HG02885 (cell line): ENCODE data around the gene LCN2.
A peak's percentile ranks its signal among the peaks of the same experiment; 100 is the strongest.
"Not testable (repeated sequence)": the region's sequence is repeated elsewhere in the genome, so short reads cannot be mapped to it uniquely, and the experiment has no call there.

ENCODE experiments used
- ATAC-seq: cut with Tn5 transposase; IDR thresholded peaks from one replicate; pipeline ENCODE4 v1.9.1; 2021; ENCODE audit warnings: mild to moderate bottlenecking; ENCODE audit not compliant: unreplicated experiment, poor library complexity

The LCN2 gene

DNA sequence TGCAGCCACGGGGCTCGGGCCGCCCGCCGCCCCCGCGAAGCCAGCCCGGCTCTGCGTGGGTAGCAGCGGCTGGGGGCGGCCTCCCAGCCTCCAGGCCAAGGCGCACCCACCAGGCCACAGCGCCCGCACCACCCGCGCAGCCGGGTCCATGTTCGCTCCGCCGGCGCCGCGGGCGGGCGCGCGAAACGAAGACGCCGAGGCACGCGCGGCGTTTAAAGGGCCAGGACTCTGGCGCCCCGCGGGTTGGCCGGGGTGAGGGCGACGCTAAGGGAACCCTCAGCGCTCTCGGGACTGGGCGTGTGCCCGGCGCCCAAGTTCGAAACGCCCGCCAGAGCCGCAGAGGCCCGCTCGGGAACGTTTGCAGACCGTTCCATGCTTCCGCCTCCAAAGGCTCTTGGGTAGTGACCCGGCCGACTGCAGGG, 21.7 kb upstream of the LCN2 start, which contains the start of gene PTGES2:
TSS of gene PTGES2 (minus strand) at position 162 of the 422 bp plus-strand sequence. CDS start at position 150, 12 bp downstream.
- peak; percentile 63 for ATAC-seq

DNA sequence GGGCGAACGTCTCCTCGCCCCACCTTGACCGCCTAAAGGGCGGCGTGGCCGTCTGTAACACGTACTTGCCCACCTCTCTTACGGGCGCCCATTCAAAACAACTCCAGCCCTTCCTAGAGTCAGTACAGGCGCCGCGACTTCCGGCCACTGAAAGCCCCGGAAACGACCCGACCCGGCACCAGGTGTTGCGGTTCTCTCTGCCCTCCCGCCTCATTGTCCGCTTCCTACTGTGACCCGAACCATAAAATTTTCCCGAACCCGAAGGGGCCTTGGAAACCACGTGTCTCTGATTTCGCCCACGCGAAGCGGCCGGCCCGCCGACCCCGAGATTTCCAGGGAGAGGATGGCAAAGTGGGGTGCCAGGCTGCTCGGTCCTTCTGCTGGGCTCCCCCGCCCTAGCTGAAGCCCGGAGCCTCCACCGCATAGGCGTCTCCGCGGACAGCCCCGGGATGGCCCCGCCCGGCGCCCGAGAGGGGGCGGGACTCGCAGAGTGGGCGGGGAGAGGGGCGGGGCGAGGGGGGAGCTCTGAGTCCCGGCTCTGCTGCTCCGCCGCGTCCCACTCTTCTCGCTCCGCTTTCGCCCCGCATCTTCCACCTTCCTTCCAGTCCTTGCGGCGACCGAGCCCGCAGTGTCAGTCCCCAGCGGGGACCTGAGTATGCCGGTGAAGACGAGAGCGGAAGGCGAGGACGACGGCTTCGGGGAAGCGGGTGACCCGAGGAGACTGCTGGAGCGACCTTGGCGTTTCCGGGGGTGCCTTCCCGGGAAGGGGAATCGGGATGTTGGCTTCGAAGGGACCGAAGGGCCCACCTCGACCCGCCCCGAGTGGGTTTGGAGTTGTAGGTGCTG, 21.0 kb upstream of the LCN2 start:
- peak; percentile 63 for ATAC-seq

DNA sequence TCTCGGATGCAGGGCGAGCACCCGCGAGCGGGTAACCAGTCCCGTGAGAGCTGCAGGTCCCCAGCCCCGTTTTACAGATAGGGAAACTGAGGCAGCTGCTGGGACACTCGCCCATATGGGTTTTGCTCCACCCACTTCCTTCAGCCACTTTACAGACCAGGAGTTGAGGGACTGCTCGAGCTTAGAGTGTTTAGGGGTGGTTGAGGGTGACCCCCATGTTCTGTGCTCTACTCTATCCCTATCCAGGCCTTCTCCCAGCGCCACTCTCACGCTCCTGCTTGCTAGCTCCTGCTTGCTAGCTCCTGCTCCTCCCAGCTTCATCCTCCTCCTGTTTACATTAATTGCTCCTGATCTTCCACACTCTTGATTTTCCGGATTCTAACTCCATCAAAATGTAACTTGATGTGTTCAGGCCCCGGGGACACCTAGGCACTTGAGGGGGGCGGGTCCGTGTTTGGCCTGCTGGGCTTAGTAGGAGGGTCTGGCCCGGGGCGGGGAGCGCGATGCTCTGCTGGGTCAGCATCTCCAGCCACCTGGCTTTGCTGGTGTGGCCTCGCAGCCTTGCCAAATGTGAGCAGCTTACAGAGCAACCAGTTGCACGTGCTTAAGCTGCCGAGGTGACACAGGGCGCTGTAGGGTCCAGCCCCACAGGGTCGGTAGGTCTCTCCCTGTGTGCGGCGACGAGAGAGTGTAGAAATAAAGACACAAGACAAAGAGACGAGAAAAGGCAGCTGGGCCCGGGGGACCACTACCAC, 20.2 kb upstream of the LCN2 start:
- ATAC-seq, result no peak

DNA sequence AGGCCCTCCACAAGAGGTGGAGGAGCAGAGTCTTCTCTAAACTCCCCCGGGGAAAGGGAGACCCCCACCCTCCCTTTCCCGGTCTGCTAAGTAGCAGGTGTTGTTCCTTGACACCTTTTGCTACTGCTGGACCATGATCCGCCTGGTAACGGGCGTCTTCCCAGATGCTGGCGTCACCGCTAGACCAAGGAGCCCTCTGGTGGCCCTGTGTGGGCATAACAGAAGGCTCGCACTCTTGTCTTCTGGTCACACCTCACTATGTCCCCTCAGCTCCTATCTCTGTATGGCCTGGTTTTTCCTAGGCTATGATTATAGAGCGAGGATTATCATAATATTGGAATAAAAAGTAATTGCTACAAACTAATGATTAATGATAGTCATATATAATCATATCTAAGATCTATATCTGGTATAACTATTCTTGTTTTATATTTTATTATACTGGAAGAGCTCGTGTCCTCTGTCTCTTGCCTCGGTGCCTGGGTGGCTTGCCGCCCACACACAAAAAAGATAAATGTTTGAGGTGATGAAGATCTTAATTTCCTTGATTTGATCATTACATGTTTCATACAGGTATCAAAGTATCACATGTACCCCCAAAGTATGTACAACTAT, 19.2 kb upstream of the LCN2 start:
- ATAC-seq, result not testable (repeated sequence)

DNA sequence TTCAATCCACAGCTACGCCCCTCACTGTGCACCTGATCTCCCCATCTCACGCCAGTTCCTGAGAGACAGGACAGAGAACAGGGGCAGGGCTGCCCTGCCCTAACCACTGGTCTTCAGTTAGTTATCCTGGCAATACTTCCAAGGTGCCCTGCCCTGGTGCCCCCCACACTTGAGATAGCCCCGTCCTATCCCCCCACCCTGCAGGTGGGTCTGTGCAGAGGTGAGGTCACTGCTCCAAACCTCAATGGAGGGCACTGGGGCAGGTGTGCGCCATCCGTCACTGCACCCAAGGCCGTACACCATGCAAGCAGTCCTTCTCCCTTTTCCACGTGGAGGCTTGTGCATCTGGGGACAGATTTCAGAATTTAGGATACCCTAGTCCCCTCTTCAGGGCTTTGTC, 18.6 kb upstream of the LCN2 start:
- ATAC-seq, result not testable (repeated sequence)

DNA sequence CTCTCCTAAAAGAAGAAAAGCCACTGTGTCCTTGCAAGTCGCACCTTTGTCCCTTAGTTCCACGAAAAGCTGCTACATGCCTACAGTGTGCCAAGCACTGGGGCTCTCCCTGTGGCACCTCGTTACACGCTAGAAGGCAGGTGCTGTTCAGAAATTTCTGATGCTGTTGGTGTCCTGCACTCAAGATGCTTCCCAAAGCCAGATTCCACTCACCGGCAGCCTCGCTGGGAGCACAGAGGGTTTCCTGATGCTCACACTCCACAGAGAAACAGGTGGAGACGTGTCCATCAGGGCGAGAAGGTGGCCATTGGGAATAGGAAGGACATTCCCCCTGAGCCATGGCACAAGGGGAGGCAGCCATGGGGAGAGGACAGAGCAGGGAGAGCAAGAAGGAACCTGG, 17.9 kb upstream of the LCN2 start:
- ATAC-seq, result not testable (repeated sequence)

DNA sequence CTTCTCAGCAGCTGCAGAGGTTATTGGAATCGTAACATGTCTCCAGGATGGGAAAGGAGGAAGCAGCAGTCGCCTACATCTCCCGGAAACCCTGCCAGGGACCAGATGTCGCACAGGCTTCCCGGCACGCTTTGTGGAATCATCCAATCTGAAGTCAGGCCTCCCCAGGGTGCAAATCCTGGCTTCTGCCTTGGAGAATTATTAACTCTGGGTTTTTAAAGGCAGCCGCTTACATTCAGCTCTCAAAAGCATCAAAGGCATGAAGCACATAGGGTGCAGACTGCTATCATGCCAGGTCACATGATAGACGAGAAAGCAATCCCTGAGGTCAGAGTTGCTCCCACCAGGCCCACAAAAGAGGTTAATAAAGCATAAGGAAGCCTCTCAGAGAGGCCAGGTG, 17.1 kb upstream of the LCN2 start:
- ATAC-seq, result not testable (repeated sequence)

DNA sequence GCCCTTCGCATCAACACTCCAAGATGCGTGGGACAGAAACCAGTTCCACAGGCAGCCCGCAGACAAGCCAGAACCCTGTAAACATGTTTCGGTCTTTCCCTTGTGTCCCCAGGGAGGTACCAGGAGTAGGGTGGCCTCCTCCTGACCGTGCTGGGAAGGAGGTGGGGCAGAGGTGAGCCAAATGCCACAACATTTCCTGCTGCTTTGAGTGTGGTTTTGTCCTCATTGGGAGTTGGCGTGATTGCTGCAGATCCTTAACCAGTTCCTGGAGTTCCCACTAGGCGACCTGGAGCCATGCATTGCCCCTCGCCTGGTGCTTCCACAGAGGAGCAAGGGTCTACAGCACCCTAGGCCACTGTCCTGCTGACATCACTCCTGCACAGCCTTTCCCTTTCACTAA, 13.7 kb upstream of the LCN2 start:
- not testable (repeated sequence) for ATAC-seq

DNA sequence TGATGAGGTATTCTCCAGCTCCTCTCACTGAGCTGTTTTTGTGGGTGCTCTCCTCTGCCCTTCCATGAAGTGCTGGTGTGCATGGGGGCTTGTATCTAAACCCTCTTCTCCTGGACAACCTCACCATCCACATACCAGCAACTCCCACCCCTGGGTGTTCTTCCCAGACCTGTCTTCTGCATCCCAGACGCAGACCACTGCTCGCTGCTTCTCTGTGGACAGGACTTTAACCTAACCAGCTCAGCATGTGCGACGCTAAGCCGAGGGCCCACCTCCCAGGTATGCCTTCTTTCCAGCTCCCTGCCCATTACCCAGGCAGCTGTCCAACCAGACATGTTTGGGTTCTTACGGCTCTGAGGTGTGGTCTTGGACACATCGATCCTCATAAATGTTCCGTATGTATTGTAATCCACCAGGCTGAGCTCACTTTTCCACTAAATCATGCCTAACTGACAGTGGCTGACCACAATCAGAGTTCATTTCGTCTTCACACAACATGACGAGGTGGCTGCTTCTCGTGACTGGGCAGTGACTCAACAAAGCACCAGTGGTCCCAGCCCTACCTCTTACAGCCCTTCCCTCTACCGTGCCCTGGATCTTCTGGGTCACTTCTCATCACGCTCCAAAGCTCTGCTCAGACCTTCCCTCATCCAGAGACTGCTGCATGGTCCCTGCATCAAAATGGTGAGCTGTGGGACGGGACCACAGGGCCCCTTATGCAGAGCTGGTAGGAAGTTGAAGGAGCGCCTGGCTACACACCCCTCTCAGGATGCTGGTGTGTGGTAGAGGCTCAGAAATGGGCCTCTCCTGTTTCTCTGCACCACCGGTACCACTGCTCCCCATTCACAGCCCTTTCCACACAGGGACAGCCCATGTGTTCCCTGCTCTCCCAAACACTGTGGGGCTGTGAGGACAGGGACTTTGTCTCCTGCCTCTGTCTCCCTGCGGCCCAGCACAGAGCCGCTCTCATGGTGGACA, 12.1 kb upstream of the LCN2 start:
- ATAC-seq, result no peak

DNA sequence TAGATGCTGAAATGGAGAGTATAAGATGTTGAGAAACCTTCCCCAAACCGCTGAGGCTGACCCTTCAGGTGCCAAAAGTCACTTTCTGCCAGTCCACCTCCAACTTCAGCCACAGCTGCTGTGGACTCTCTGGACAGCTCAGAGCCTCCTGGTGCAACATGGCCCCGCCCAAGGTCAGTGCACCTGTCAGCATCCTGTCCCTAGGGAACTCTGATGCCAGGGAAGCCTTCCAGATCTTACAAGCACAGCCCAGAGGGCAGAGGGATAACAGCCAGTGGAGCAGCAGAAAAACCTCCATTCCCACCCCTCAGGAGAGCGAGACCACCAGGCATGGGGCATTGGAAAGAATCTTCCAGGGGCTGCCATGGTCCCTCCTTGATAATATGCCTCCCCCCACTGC, 11.3 kb upstream of the LCN2 start:
- no peak for ATAC-seq

DNA sequence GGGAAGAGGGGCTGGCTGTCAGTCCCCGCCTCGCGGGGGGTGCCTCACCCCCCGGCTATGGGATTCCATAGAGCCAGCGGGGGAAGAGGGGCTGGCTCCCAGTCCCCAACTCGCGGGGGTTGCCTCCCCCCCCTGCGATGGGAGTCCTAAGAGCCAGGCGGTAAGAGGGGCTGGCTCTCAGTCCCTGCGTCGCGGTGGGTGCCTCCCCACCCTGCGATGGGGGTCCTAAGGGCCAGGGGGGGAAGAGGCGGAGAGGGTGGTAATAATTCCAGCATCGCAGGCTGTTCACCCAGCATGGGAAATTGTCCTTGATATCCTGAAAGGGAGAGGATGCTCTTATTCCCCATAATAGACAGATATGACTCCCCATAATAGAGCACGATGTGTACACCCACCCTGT, 9.6 kb upstream of the LCN2 start:
- no peak for ATAC-seq

DNA sequence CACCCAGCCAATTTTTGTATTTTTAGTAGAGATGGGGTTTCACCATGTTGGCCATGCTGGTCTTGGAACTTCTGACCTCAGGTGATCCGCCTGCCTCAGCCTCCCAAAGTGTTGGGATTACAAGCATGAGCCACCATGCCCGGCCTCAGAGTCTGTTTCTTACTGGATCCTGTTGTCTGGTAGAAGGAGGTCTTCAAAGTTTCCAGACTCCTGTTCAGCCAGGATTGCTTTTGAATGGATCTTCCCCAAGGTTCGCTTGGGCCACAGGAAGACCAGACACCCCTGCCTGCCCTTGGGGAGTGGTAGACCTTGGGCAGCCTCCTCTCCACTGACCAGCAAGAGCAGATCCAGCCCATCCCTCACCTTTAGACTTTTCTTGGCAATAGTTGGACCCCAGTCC, 7.6 kb upstream of the LCN2 start:
- ATAC-seq, result no peak

DNA sequence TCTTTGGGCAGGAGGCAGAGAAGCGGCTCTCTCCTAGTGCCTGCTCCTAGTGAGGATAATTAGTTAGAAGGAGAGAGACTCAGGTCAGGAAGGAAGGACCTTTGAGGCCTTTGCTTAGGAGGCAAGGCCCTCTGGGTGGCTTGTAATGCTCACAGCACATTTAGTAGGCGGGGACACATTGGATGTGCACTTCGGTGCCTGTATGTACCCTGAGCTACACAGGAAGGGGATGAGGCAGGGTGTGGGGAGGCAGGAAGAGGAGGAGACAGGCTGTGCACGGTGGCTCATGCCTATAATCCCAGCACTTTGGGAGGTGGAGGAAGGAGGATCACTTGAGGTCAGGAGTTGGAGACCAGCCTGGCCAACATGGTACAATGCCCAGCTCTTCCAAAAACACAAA, 7.2 kb upstream of the LCN2 start:
- no peak for ATAC-seq

DNA sequence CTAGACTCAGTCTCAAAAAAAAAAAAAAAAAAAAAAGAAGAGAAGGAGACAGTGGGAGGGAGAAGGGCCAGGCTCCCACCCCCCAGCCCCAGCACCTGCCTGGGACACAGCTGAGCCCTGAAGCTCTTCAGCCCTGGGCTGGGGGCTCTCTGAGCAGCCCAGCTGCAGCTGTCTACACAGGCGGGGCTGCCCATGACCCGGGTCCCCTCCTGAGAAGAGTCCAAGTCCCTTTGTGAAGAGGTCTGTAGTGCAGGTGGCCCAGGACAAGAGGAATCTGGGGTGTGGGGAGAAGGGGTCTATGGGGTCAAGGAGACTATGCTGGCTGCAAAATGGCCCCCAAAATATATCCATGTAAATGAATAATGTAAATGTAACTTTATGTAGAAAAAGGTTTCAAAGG, 6.7 kb upstream of the LCN2 start:
- ATAC-seq, result no peak

DNA sequence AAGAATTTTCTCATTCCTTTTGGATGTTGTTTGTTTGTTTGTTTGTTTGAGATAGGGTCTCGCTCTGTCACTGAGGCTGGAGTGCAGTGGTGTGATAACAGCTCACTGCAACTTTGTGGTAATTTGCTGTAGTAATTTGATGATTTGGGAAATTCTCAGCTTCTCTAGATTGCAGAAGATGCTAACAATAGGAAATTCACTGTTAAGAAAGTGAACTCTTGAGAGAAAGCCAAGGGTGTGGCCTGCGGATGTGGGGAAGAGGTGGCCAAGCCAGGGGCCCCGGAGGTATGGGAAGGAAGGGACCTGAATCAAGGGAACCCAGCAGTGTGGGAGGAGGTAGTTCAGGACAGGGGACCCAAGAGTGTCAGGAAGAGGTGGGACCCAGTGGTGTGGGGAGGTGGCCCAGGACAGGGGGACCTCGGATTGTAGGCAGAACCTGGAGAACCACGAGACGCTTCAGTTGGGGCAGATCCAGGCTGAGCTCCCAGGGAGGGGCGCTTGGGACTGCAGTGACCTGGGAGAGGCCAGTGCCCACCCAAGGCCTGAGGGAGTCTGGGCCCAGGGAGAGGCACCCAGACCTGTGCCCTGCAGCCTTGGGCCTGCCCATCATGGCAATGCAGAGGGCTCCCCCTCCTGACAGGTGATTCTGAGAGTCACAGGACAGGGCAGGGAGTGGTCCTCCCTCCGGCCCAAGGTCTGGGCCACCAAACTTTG, 5.6 kb upstream of the LCN2 start:
- ATAC-seq, result no peak

DNA sequence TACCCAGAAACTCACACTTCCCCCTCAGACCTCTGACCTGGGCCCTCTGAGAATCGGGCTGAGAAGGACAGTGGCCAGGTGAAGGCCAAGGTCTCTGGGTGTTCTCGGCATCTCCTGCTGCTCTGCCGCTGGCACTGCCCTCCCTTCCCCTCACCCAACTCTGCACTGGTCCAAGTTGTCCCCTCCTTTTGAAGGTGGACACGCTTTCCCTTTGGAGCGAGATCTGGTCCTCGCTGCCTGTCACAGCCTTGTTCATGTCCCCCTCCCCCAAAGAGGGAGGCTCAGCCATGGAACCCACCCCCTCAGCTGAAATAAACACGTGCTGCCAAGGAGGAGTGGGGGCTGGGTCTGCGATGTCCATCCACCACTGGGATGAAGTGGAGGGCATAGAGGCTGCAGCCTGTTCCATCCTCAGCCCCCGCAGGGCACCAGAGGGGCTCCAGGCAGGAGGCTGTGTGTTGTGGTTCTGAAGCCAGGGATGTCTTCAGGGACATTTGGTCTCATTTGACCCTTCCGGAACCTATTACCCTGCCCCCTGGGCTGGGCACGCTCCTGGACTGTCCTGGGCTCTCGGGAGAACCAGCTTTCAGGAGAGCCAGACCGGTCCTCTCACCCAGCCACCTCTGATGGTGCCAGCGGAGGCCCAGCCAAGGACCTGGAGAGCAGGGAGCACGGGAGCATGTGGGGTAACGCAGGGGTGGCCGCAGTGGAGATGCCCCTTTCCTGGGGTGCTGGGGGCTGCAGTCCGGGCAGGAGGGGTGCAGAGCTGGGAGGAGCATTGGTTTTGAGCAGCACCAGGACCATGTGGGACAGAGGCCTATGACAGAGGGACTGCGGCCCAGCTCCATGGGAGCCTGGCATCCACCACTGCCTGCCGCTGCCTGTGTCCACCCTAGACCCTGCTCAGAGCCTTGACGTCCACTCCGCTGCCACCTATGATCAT, 4.7 kb upstream of the LCN2 start:
- ATAC-seq, result no peak

DNA sequence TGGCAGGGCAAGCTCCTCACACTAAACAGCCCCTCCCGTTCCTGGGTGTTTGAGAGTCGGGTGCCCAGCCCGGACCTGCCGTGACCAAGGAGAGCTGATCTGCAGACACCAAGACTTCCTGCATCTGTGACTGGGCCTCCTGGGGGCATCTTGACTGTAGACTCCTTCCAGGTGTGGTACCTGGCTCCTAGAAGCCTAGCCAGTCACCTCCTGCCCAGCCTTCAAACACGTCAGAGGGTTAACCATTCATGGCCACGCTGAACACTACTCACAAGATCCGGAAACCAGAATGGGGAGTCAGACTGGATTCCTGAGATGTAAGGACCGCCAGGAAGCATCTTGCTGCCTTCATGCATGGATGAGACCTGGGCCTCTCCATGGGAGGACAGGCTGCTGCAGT, 3.7 kb upstream of the LCN2 start:
- no peak for ATAC-seq

DNA sequence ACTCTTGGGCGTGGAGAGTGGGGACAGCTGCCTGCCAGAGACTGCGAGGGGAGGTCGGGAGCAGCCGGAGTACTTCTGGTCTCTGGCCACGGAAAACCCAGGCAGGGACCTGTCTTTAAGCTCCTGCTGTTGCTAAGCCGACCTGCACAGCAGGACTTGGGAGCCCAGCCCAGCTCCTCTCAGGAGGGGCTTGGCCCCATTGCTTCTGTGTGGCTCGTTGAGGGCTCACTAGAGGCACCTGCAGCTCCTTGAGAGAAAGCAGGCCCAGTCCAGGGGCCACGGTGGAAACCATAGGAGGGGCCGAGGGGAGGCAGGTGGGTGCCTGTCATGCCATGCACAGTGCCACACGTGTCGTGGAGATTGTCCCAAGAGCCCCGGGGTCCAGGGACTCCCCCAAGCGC, 3.3 kb upstream of the LCN2 start:
- no peak for ATAC-seq
